K562 (cell line): ENCODE data around the gene ODC1. TPM values are rescaled to one million over a fixed set of nuclear protein-coding genes. Genes with fewer than 3 reads are reported as not detected.

Source experiments
- ATF1 ChIP-seq, 2 experiments: fragments of 450-650 bp in 1 of 2; IDR thresholded peaks; 2 replicates each; pipeline ENCODE4 v1.6.1; 2016; ENCODE audit warnings: missing compliant biosample characterization in 1 of 2, missing genetic modification characterization in 1 of 2
- JUND ChIP-seq, 2 experiments: IDR thresholded peaks; 2 replicates in 1 of 2; 3 replicates in 1 of 2; pipeline ENCODE4 v1.6.1; 2011; ENCODE audit warnings: borderline replicate concordance in 2 of 2, low read depth in 2 of 2, low read length in 2 of 2, improper control_type of control experiment in 1 of 2, missing biosample characterization in 1 of 2, missing genetic modification characterization in 1 of 2, missing genetic modification reagents in 1 of 2
- MAFG ChIP-seq: fragments of 450-650 bp; conservative IDR thresholded peaks from 2 replicates; pipeline ENCODE4 v1.6.1; 2016; ENCODE audit warnings: missing genetic modification characterization, missing compliant biosample characterization
- MYBL2 ChIP-seq, 2 experiments: fragments of 450-650 bp in 1 of 2; sonication (generic) in 1 of 2; formaldehyde crosslinking in 1 of 2; IDR thresholded peaks; 2 replicates each; pipeline versions ENCODE4 v1.6.1 to v1.8.1; 2017 to 2022; ENCODE audit warnings: borderline replicate concordance in 1 of 2, inconsistent platforms in 1 of 2, low read depth in 1 of 2, mild to moderate bottlenecking in 1 of 2, missing genetic modification reagents in 1 of 2, moderate library complexity in 1 of 2
- NBN ChIP-seq: fragments of 450-650 bp; IDR thresholded peaks from 2 replicates; pipeline ENCODE4 v1.6.1; 2016; ENCODE audit warnings: low read depth, mild to moderate bottlenecking
- NCOA1 ChIP-seq: fragments of 450-650 bp; IDR thresholded peaks from 2 replicates; pipeline ENCODE4 v1.6.1; 2016; ENCODE audit warnings: low read depth
- NCOA4 ChIP-seq: fragments of 450-650 bp; IDR thresholded peaks from 2 replicates; pipeline ENCODE4 v1.6.1; 2018; ENCODE audit warnings: mild to moderate bottlenecking; ENCODE audit not compliant: partially characterized antibody
- PRMT5 ChIP-seq: sonication (generic); formaldehyde crosslinking; IDR thresholded peaks from 2 replicates; pipeline ENCODE4 v1.5.0; 2020; ENCODE audit warnings: missing genetic modification reagents
- PYGO2 ChIP-seq: fragments of 450-650 bp; IDR thresholded peaks from 2 replicates; pipeline ENCODE4 v1.6.1; 2016; ENCODE audit warnings: mild to moderate bottlenecking, missing genetic modification characterization, moderate library complexity, missing compliant biosample characterization
- RBFOX2 ChIP-seq: fragments of 200-400 bp; formaldehyde crosslinking; IDR thresholded peaks from 2 replicates; pipeline ENCODE4 v1.6.1; 2017; ENCODE audit warnings: low read depth, mild to moderate bottlenecking, low read length, moderate library complexity
- TAF7 ChIP-seq: fragments of 450-650 bp; IDR thresholded peaks from 2 replicates; pipeline ENCODE4 v1.6.1; 2016; ENCODE audit warnings: missing genetic modification characterization, missing compliant biosample characterization
- TRIM28 ChIP-seq: fragments of 450-650 bp; IDR thresholded peaks from 2 replicates; pipeline ENCODE4 v1.6.1; 2017
- XRCC5 ChIP-seq: fragments of 200-400 bp; formaldehyde crosslinking; IDR thresholded peaks from 2 replicates; pipeline ENCODE4 v1.6.1; 2017; ENCODE audit warnings: low read depth, mild to moderate bottlenecking, low read length
- ZNF263 ChIP-seq: sonication (generic); formaldehyde crosslinking; IDR thresholded peaks from 2 replicates; pipeline ENCODE4 v1.8.0; 2022; ENCODE audit warnings: mild to moderate bottlenecking, missing genetic modification reagents, borderline replicate concordance
- polyA plus RNA-seq, 8 experiments: library from polyadenylated mRNA; depleted of rRNA in 4 of 8; stranded (reverse) in 5 of 8; unstranded in 3 of 8; fragments of >200 nt; fragmentation: Nextera tagmentation in 2 of 8; fragmentation: Illumina TruSeq in 1 of 8; extraction: Ambion mirVana in 2 of 8; extraction: Trizol in 1 of 8; gene quantifications; 2 replicates each; pipeline versions ENCODE4 v1.2.1 to v1.2.3, GENCODE V29; 2011 to 2014; ENCODE audit warnings: inconsistent platforms in 1 of 8, missing spikeins in 1 of 8
- total RNA-seq, 7 experiments: library from RNA; depleted of rRNA in 6 of 7; stranded (reverse); fragments of >200 nt in 6 of 7; fragmentation: Illumina TruSeq in 2 of 7; extraction: Trizol in 2 of 7; gene quantifications; 2 replicates each; pipeline versions ENCODE4 v1.2.1 to v1.2.3, GENCODE V29; 2011 to 2021; ENCODE audit warnings: low replicate concordance in 1 of 7
- TF ChIP-seq, protein P1 (sequence below): fragments of 250-450 bp; sonication (Bioruptor Pico); IDR thresholded peaks from 2 replicates; pipeline ENCODE4 v1.4.0; 2020
- TF ChIP-seq, protein P2 (sequence below): fragments of 250-450 bp; sonication (Bioruptor Pico); IDR thresholded peaks from 2 replicates; pipeline ENCODE4 v1.4.0; 2020
- TF ChIP-seq, protein P3 (sequence below): sonication (generic); formaldehyde crosslinking; IDR thresholded peaks from 2 replicates; pipeline ENCODE4 v1.8.0; 2022; ENCODE audit warnings: missing genetic modification reagents, mild to moderate bottlenecking, moderate library complexity, borderline replicate concordance

ODC1 gene
- total and polyA plus RNA-seq, 9 of the 15 experiments (the other 6 are each of a cell fraction or from before 2014, with no cell fraction given) = 142 to 563 (median 457) TPM

DNA sequence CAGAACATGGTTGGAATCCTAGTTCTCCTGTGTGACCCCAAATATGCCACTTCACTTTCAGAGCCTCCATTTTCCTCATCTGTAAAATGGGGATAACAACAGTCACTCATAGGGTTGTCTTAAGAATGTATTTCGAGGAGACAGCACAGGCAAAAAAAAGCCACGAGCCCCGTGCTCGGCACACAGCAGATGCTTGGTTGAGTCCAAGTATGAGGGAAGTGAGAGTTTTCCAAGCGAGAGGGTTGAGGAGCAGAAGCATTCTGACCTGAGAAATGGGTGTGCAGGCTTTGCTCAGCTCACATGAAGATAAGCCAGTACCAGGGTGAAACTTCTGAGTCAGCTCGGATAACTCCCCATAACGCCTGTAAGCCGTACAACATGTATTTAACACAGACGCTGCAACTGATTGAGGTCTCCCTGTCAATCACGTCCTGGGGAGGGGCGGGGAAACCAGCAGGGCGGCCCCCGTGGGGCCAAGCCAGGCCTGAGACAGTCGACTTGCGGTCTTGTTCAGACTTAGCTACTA, 23.0 kb upstream of the ODC1 start (continued):
- TF ChIP-seq, protein P1, sequence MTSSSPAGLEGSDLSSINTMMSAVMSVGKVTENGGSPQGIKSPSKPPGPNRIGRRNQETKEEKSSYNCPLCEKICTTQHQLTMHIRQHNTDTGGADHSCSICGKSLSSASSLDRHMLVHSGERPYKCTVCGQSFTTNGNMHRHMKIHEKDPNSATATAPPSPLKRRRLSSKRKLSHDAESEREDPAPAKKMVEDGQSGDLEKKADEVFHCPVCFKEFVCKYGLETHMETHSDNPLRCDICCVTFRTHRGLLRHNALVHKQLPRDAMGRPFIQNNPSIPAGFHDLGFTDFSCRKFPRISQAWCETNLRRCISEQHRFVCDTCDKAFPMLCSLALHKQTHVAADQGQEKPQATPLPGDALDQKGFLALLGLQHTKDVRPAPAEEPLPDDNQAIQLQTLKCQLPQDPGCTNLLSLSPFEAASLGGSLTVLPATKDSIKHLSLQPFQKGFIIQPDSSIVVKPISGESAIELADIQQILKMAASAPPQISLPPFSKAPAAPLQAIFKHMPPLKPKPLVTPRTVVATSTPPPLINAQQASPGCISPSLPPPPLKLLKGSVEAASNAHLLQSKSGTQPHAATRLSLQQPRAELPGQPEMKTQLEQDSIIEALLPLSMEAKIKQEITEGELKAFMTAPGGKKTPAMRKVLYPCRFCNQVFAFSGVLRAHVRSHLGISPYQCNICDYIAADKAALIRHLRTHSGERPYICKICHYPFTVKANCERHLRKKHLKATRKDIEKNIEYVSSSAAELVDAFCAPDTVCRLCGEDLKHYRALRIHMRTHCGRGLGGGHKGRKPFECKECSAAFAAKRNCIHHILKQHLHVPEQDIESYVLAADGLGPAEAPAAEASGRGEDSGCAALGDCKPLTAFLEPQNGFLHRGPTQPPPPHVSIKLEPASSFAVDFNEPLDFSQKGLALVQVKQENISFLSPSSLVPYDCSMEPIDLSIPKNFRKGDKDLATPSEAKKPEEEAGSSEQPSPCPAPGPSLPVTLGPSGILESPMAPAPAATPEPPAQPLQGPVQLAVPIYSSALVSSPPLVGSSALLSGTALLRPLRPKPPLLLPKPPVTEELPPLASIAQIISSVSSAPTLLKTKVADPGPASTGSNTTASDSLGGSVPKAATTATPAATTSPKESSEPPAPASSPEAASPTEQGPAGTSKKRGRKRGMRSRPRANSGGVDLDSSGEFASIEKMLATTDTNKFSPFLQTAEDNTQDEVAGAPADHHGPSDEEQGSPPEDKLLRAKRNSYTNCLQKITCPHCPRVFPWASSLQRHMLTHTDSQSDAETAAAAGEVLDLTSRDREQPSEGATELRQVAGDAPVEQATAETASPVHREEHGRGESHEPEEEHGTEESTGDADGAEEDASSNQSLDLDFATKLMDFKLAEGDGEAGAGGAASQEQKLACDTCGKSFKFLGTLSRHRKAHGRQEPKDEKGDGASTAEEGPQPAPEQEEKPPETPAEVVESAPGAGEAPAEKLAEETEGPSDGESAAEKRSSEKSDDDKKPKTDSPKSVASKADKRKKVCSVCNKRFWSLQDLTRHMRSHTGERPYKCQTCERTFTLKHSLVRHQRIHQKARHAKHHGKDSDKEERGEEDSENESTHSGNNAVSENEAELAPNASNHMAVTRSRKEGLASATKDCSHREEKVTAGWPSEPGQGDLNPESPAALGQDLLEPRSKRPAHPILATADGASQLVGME (CRISPR knock-in tag) = no peak
- TF ChIP-seq PRMT5 (CRISPR knock-in tag) (no peak), NCOA4 (peak; percentile 56), TRIM28 (no peak), XRCC5 (0 out of 2 replicates have a peak, but pooled peaks have one; percentile 18), MYBL2 (IDR thresholded peaks at IDR 0.05; ENCODE audit: low read depth) (no peak), MYBL2 (CRISPR knock-in tag; IDR thresholded peaks at IDR 0.05; ENCODE audit: borderline replicate concordance) (no peak), NCOA1 (no peak), RBFOX2 (no peak), PYGO2 (no peak), ZNF263 (CRISPR knock-in tag) (no peak), JUND (IDR thresholded peaks at IDR 0.05; ENCODE audit: borderline replicate concordance, low read depth, low read length) (no peak), JUND (tag; IDR thresholded peaks at IDR 0.05; ENCODE audit: borderline replicate concordance, low read depth, low read length) (peak; percentile 46; the same call in 2 of the 3 replicates), NBN (no peak), TAF7 (no peak), MAFG (tag) (no peak), ATF1 (CRISPR knock-in tag; IDR thresholded peaks at IDR 0.05) (no peak), ATF1 (tag; IDR thresholded peaks at IDR 0.05) (peak; percentile 34; the same call in 1 of the 2 replicates)
- TF ChIP-seq, protein P2, sequence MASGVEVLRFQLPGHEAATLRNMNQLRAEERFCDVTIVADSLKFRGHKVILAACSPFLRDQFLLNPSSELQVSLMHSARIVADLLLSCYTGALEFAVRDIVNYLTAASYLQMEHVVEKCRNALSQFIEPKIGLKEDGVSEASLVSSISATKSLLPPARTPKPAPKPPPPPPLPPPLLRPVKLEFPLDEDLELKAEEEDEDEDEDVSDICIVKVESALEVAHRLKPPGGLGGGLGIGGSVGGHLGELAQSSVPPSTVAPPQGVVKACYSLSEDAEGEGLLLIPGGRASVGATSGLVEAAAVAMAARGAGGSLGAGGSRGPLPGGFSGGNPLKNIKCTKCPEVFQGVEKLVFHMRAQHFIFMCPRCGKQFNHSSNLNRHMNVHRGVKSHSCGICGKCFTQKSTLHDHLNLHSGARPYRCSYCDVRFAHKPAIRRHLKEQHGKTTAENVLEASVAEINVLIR = no peak
- TF ChIP-seq, protein P3, sequence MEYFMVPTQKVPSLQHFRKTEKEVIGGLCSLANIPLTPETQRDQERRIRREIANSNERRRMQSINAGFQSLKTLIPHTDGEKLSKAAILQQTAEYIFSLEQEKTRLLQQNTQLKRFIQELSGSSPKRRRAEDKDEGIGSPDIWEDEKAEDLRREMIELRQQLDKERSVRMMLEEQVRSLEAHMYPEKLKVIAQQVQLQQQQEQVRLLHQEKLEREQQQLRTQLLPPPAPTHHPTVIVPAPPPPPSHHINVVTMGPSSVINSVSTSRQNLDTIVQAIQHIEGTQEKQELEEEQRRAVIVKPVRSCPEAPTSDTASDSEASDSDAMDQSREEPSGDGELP (CRISPR knock-in tag) = peak; percentile 37; the same call in 1 of the 2 replicates
